Heart left ventricle (tissue), 13 donors: ENCODE data around the gene PARP1.

Source experiments
- POLR2A ChIP-seq, 2 donors: fragments of 450-650 bp; IDR thresholded peaks; one replicate each; pipeline ENCODE4 v1.6.1; 2017; ENCODE audit warnings: antibody characterized with exemption in 2 of 2, mild to moderate bottlenecking in 2 of 2, moderate library complexity in 2 of 2
- TF ChIP-seq, protein P1 (sequence below), 12 donors: fragments of 200-600 bp; sonication (generic) in 4 of 12; IDR thresholded peaks; one replicate each; pipeline versions ENCODE4 v1.5.0 to v1.8.0; 2018 to 2022; ENCODE audit warnings: antibody characterized with exemption in 12 of 12, mild to moderate bottlenecking in 5 of 12
- donor health status: ischemic (EF 13 %, LVEDD 7.1; RV severe dilation, severe dysfunction).
- donor health status: DM: no; HTN: yes; CAD: no.
- donor health status: DM: no; HTN: no; CAD: no.
- donor health status: ischemic (EF 25% LVEDD 6.9; RV normal size, moderate dysfunction).
- donor health status: ischemic (EF 25% LVEDD 5.7; RV mildly dilated, moderate dysfunction).
- donor health status: ischemic (EF 35%, LVEDD 5.7; RV mildly dilated, moderate dysfunction).
- donor health status: nonischemic (EF 11% LVEDD 7.7; RV severe dilation, severe dysfunction).
- donor health status: DM: yes; HTN: yes; CAD: no.
- donor health status: PGD.
- donor health status: ischemic (EF 29% LVEDD 5.4; RV normal size, mild dysfunction).
- donor health status: nonischemic (EF 23%, LVEDD 6.1; RV moderate dilation, normal function).

DNA sequence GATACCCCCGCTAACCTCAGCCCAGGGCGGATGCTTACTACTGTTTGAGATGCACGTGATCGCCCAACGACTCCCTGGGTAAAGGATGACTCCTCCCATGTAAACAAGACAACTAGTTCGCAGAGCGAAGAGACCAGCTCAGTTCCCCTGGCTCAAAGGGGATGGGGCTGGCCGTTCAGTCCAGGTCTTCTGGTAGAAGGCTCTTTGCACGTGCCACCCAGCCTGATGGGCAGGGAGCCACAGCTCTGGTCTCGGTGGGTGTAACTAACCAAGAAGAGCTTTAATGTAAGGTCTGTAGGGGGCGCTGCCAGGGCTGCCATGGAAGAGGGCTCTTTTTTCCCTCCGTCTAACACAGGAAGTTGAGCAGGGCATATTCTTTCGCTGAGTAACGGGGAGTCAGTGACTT is 49.4 kb upstream of the PARP1 start:
- TF ChIP-seq POLR2A (IDR thresholded peaks at IDR 0.05): no peak
- TF ChIP-seq, protein P1, sequence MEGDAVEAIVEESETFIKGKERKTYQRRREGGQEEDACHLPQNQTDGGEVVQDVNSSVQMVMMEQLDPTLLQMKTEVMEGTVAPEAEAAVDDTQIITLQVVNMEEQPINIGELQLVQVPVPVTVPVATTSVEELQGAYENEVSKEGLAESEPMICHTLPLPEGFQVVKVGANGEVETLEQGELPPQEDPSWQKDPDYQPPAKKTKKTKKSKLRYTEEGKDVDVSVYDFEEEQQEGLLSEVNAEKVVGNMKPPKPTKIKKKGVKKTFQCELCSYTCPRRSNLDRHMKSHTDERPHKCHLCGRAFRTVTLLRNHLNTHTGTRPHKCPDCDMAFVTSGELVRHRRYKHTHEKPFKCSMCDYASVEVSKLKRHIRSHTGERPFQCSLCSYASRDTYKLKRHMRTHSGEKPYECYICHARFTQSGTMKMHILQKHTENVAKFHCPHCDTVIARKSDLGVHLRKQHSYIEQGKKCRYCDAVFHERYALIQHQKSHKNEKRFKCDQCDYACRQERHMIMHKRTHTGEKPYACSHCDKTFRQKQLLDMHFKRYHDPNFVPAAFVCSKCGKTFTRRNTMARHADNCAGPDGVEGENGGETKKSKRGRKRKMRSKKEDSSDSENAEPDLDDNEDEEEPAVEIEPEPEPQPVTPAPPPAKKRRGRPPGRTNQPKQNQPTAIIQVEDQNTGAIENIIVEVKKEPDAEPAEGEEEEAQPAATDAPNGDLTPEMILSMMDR (IDR thresholded peaks at IDR 0.05): peak in 2 of 12 donors; percentile 4 to 21
